NOMO-1 treated with DMSO at 0.1 percent for 48 hours (cell line): ENCODE results near the gene OR6C3.
"Not testable (repeated sequence)": the region's sequence is repeated elsewhere in the genome, so short reads cannot be mapped to it uniquely, and the experiment has no call there.

Experiments used
- DNase-seq: peaks from one replicate; lab custom pipeline; 2025; ENCODE audit not compliant: unreplicated experiment; lab: John Stamatoyannopoulos, UW

Gene OR6C3

DNA sequence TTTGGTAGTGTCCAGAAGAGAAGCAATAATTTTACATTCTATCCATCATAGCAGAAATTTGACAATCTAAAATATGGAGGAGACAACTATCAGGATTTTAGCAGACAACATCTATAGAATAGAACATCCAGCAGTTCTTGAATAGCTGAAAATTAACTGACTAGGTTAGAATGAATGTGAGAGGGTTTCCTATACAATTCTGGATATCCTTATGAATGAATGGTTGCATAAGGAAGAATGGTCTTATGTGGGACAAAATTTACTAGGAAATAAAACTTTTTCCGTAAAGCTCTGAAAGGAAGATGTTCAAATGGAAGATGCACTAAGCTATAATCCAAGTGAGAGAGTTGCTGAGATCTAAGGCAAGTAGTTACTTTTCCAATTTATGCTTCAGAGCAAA is at the start of gene OR6C3:
Gene OR6C3 (plus strand): TSS at position 301 of the 400 bp plus-strand sequence. CDS start 955 bp downstream, outside the sequence.
- no peak for DNase-seq

DNA sequence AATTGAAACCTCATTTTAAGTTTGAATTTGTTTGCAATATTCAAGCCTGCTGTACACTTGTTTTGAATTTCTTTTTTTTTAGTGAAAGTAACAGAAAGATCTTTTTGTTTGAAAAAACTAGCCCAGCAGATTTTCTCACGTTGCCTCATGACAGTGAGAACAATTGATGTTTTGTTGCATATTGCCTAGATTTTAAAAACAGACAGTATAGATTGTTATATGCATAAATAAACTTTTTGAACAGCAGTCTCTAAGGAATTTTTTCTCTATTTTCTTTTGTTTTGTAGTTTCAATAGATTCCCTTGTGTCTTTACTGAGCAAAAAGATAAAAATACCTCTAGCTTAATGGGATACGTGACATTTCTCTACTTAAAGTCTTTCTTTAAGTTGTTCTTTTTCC is 49.6 kb upstream of the OR6C3 start:
- DNase-seq, result no peak

DNA sequence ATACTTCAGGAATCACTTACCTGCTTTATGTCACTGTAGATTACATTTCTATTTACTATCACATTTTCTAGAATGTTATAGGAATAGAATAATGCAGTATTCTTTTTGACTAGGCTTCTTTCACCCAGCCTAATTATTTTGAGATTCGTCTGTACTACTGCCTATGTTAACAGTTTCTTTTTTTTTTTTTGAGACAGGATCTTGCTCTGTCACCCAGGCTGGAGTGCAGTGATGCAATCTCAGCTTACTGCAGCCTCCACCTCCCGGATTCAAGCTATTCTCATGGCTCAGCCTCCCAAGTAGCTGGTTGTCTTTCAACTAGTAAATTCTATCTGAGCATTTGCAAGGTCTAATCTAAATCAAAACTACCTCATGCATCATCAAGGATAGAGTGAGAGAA is 40.5 kb upstream of the OR6C3 start:
- DNase-seq, result no peak

DNA sequence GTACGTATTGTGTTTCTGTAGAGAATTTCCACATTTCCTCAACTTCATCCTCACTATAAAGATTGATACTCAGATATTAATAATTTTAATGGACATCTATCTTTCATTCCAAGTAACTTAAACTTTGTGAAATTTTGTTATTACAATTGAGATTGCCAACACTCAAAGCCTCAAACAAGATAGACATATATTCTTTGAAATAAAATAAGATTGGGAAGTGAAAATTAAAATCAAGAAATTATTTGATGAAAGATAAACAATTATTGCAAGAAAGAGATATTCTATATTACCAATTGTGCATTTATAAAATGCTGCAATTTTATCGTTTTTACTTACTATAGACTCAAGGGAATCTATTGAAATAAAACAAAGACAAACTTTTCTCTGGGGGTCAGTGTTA is 34.1 kb upstream of the OR6C3 start, which contains the start of gene OR6C6:
Gene OR6C6 (minus strand): TSS at position 101 of the 400 bp plus-strand sequence. CDS start 1,337 bp downstream, outside the sequence.
- DNase-seq, result no peak

DNA sequence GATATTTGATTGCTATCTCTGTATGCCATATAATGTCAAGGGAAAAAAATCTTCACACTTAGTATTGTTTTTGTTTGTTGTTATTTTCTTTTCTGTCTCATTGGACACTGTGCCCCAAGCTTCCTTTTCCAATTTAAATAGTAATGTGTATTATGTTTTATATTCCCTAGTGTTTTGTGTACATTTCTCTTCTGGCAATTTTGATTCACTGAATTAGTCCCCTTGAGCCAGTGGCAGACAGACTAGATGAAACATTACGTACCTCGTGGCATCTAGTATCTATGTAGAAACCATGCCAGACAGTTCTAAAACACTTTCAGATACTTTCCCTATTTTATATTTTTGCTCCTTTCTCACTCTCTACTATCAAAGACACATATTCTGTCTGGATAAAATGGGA is 16.5 kb upstream of the OR6C3 start, which contains the start of gene OR6C1:
Gene OR6C1 (plus strand): TSS at position 301 of the 400 bp plus-strand sequence. CDS start 6,257 bp downstream, outside the sequence.
- DNase-seq, result no peak

DNA sequence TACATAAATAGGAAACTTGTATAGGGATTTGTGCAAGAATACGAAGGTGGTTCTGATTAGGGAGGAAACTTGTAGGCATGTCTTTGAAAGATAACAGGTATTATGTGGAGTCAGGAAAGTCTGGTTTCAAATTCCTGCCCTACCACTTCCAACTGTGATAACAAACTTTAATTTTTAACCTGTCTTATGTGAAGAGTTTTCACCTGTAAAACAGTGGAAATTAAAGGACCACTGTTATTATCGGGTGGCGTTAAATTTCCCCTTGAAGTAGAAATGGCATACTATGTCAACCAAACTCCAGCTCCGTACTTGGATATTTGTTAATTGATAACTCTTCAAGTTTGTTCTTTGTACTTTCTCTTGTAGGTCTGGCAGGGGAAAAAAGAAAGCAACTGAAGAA is 10.3 kb upstream of the OR6C3 start:
- no peak for DNase-seq

DNA sequence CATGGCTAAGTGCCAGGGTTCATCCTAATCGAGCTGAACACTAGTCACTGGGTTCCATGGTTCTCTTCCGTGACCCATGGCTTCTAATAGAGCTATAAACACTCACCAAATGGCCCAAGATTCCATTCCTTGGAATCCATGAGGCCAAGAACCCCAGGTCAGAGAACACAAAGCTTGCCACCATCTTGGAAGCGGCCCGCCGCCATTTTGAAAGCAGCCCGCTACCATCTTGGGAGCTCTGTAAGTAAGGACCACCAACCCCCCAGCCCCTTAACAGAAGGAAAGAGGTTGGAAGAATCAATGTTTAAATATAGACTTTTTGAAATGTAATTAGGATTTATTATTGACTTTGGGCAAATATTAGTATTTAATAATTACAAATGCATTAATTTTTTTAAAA is 4.7 kb upstream of the OR6C3 start:
- DNase-seq, result not testable (repeated sequence)

DNA sequence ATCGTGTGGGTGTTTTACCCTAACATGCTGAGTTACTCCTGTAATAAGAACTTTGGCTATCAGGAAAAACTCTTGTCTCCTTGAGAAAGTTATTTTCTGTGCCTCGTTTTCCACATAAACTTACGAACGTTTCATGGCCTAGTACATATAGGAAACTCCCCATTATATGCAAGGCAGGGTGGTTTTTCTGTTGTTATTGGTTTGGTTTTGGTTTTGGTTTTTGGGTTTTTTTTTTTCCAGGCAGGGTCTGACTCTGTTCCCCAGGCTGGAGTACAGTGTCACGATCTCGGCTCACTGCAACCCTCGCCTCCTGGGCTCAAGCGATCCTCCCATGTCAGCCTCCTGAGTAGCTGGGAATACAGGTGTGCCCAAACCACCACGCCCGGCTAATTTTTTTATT is 5.5 kb downstream of the OR6C3 start:
- no peak for DNase-seq

DNA sequence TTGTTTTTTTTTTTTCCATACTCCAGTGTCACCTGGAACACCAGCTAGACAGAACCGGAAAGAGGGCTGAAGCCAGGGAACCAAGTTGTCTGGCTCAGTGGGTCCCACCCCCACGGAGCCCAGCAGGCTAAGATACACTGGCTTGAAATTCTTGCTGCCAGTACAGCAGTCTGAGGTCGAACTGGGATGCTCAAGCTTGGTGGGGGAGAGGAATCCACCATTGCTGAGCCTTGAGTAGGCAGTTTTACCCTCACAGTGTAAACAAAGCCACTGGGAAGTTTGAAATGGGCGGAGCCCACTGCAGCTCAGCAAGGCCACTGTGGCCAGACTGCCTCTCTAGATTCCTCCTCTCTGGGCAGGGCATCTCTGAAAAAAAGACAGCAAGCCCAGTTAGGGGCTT is 24.8 kb downstream of the OR6C3 start:
- not testable (repeated sequence) for DNase-seq

DNA sequence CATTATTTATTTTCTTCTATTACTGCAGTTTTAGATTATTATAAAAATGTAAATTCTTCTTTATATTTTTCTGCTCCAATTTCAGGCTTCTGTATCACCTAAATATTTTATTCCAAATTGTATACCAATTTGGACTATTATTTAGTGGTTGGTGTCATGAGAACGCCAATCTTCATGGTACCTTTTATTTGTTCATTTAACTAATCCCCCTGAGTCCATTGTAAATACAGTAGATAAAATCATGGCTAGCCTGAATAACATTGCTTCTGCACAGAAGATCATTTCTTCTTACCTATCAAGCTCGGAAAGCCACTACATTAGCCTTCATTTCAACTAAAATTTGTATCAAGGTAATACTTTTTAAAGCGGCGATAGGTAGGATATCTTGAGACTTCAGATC is 32.1 kb downstream of the OR6C3 start, which contains the start of gene OR6C75:
Gene OR6C75 (plus strand): TSS at position 301 of the 400 bp plus-strand sequence. CDS start 2,136 bp downstream, outside the sequence.
- no peak for DNase-seq

DNA sequence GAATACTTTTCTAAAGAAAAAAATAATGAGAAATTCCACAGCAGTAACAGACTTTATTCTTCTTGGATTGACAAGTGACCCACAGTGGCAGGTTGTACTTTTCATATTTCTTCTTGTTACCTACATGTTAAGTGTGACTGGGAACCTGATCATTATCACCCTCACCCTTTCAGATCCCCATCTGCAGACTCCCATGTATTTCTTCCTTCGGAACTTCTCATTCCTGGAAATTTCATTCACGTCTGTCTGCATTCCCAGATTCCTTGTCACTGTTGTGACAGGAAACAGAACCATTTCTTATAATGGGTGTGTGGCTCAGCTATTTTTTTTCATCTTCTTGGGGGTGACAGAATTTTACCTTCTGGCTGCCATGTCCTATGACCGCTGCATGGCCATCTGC is 34.5 kb downstream of the OR6C3 start:
- DNase-seq, result no peak

DNA sequence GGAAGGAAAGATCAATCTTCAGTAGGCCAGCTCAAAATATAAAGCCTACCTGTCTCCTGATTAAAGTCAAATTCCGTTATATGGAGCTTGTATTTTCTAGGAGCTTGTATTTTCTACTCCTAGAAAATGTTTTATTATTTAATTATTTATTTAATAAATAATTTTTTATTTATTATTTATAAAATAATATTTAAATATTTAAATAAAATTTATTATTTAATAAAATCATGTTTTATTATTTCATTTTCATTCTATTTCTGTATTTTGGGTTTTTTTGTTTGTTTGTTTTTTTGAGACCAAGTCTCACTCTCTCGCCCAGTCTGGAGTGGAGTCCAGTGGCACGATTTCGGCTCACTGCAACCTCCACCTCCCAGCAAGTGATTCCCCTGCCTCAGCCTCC is 42.0 kb downstream of the OR6C3 start:
- no peak for DNase-seq
